Choroid plexus epithelial cell (primary cell): ENCODE measurements around the gene ALPG.

Experiments used
- DNase-seq: peaks from one replicate; pipeline ENCODE4 v3.0.0-alpha.2; 2010; ENCODE audit warnings: low read depth
- H3K4me3 ChIP-seq: 2 replicates; pipeline ENCODE4 v1.5.1; 2011; ENCODE audit warnings: low read depth, mild to moderate bottlenecking, control low read depth, low read length, moderate library complexity
- CTCF ChIP-seq: conservative IDR thresholded peaks from 2 replicates; pipeline ENCODE4 v1.5.1; 2011; ENCODE audit warnings: low read depth, mild to moderate bottlenecking, control low read depth, inconsistent platforms, low read length, moderate library complexity

Gene ALPG

GRCh38 chr2:232458661-232459418, 52.2 kb downstream of the ALPG start:
- H3K4me3 ChIP-seq, result no peak overlapping the region
- no peak for DNase-seq
- TF ChIP-seq CTCF, result no peak

- no peak for DNase-seq
- no peak for TF ChIP-seq CTCF
- H3K4me3 ChIP-seq, result no peak overlapping the region
Observed at GRCh38 chr2:232459419-232460035, 52.9 kb downstream of the ALPG start.

GRCh38 chr2:232460171-232460570, 53.5 kb downstream of the ALPG start:
- H3K4me3 ChIP-seq, result no peak overlapping the region
- TF ChIP-seq CTCF, result no peak
- DNase-seq, result no peak
